ENCODE results near the gene EIF1AY. TPM values are rescaled to one million over a fixed set of nuclear protein-coding genes. Genes with fewer than 3 reads are reported as not detected.

EIF1AY gene, protein sequence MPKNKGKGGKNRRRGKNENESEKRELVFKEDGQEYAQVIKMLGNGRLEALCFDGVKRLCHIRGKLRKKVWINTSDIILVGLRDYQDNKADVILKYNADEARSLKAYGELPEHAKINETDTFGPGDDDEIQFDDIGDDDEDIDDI
- 16.7 TPM in 1 of 2 replicates, not detected in the other for total RNA-seq

DNA sequence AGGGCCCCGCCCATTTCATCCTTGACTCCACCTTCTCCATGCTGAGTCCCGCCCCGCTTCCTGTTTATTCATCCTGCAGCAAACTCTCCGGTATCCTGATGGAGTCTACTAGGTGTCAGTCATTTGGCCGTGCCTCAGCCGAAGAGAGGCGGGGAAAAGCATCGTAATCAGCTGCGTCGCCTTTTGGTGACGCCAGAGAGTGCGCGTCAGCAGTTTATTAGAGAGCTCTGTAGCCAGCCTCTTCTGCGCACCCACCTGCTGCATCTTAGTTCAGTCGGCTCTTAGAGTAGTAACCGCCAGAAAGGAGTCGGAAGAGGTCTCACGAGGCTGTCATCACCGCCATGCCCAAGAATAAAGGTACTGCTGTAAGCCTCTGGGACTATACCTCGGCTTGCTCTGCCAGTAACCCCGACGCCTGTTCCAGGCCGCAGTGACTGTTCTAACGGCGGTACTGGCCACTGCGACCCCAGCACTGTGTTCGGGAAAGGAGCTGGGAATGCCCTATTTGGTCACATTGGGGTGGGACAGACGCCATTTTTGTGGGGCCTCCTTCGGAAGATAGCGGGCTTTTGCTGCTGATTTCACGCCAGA, at the start of gene EIF1AY:
Gene EIF1AY, plus strand, starts transcription at position 246 of the 591 bp plus-strand sequence. Its CDS starts 96 bp downstream, at position 342.

Small RNA genes within 50 kb of the gene (small RNA-seq; reads per million reads assigned to genes)
- not detected for gene KDM5DP1

Other genes with a start within 250 kb of the EIF1AY start
- gene RPS4Y2, start 180.3 kb downstream of the EIF1AY start, total RNA-seq, result not detected in 2 replicates